Measurements from ENCODE around the gene AEN. TPM values are rescaled to one million over a fixed set of nuclear protein-coding genes. Genes with fewer than 3 reads are reported as not detected.

AEN gene, protein sequence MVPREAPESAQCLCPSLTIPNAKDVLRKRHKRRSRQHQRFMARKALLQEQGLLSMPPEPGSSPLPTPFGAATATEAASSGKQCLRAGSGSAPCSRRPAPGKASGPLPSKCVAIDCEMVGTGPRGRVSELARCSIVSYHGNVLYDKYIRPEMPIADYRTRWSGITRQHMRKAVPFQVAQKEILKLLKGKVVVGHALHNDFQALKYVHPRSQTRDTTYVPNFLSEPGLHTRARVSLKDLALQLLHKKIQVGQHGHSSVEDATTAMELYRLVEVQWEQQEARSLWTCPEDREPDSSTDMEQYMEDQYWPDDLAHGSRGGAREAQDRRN
- polyA plus RNA-seq (2014; cell fraction: cytosol; rRNA removed), result 54.6 and 62.0 TPM in 2 replicates
- 58.0 and 62.1 TPM in 2 replicates for polyA plus RNA-seq (2014; cell fraction: nucleus; rRNA removed)

DNA sequence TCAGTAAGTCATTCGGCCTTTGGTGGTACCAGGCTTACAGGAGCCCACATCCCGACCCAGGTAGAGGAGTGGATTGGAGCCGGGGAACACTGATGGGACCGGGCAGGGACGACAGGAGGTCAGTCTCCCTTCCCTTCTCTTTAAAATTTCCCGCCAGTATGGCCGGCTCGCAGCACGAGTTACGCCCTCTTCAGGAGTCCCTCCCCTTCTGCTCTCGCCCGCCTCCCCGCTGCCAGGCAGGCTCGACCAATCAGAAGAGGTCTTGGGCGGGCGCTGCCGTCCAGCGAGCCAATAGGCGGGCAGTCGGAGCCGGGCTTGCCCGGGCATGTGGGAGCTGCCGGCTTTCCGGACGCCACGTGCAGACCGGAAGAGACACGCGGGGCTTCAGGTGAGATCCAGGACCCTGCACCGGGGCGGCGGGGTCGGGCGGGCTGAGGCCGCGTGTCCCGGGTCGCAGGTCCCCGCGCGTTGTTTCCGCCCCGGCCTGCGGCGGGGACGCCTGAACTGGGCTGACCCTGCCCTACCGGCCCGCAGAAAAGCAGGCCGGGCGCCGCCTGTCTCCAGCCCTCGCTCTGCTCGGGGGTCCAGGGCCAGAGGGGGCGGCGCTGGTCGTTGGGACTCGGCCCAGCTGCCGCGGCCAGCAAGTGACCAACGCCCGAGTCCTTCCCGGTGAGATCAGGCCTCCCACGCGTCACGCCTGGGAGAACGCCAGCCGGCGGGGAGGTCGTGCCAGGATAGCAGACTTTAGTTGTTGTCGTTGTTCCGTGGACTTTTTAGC, at the start of gene AEN:
TSS of gene AEN (plus strand) at position 346 of the 778 bp plus-strand sequence. CDS start 4,870 bp downstream, outside the sequence.
- peak; percentile 97 for DNase-seq (ENCODE audit: low spot score)

GRCh38 chr15:88571852-88572259, 49.3 kb upstream of the AEN start:
- peak; percentile 98 for DNase-seq (ENCODE audit: low spot score)

DNA sequence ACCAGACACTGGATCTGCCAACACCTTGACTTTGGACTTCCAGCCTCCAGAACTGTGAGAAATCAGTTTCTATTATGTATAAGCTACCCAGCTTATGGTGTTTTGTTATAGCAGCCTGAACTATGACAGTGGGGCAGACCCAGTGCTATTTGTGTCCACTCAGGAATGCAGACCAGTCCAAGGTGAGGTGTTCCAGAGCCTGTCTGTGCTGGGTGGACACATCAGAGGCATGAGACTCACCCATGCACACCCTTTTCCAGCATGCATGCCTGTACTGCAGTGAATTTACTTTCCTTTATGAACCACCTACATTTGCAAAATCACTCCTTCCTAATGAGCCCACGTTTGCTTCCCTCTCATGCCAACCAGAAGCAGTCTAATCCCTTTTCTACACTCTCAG, 47.1 kb upstream of the AEN start:
- no peak for DNase-seq (ENCODE audit: low spot score)

DNA sequence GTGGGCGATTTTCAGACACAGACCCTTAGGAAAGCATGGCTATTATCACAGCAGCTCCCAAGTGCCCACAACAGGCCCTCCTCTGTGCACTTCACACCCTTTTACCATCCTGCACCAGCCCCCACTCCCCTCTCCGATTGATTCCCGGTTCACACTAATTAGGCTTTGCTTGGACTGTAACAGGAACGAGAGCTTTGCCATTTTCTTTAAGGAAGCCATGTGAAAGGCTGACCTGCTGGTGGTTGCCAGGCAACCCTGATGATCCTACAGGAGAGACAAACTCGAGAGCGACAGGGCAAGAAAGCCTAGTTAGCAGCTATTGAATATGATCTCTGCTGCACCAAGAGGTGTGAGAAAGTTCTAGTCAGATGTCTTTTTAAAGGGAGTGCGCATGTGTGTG, 46.5 kb upstream of the AEN start:
- DNase-seq (ENCODE audit: low spot score), result no peak

DNA sequence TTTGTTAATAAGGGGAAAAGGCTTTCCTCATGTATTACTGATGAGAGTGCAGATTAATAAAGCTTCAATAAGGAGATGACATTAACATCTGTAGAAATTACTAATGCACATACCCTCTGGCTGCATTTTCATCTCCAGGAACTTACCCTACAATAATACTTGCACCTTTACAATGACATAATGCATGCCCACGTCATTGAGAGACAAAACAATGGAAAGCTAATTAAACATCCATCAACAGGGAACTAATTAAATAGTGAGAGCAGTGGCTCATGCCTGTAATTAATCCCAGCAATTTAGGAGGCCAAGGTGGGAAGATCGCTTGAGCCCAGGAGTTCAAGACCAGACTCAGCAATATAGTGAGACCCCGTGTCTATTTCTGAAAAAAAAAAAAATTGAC, 41.8 kb upstream of the AEN start:
- DNase-seq (ENCODE audit: low spot score), result no peak

GRCh38 chr15:88580532-88580931, 40.6 kb upstream of the AEN start:
- no peak for DNase-seq (ENCODE audit: low spot score)

GRCh38 chr15:88586401-88587162, 34.6 kb upstream of the AEN start:
- peak; percentile 93 for DNase-seq (ENCODE audit: low spot score)

- DNase-seq (ENCODE audit: low spot score), result no peak
Observed at GRCh38 chr15:88590759-88591158, 30.4 kb upstream of the AEN start.

DNA sequence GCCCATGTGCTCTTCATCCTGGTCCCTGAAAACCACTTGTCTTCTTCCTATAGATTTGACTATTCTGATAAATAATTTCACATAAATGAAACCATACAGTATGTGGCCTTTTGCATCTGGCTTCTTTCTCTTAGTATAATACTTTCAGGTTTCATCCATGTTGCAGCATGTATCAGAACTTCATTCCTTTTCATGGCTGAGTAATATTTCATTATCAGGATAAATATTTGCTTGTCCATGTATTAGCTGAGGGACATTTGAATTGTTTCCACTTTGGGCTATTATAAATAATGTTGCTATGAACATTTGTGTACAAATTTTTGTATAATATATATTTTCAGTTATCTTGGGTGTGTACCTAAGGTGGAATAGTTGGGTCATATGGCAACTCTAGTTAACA, 29.8 kb upstream of the AEN start:
- no peak for DNase-seq (ENCODE audit: low spot score)

DNA sequence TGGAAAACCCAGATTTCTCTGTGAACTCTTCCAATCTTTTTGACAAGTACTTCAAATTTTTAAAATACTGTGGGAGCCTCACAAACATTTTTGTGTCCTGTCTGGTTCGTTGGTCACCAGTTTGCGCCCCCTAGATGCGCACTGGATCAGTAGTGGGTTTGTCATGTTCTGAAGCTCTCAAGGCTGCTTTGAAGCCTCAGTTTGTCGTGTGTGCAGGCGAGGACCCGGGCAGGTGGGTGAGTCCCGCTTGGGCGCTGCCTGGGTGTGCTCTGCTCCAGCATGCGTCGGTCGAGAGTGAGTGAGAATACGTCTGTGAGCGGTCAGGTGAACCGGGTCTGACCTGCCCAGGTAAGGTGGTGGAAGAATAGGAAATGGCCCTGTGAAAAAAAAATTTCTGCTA, 17.3 kb upstream of the AEN start:
- DNase-seq (ENCODE audit: low spot score), result peak; percentile 66

DNA sequence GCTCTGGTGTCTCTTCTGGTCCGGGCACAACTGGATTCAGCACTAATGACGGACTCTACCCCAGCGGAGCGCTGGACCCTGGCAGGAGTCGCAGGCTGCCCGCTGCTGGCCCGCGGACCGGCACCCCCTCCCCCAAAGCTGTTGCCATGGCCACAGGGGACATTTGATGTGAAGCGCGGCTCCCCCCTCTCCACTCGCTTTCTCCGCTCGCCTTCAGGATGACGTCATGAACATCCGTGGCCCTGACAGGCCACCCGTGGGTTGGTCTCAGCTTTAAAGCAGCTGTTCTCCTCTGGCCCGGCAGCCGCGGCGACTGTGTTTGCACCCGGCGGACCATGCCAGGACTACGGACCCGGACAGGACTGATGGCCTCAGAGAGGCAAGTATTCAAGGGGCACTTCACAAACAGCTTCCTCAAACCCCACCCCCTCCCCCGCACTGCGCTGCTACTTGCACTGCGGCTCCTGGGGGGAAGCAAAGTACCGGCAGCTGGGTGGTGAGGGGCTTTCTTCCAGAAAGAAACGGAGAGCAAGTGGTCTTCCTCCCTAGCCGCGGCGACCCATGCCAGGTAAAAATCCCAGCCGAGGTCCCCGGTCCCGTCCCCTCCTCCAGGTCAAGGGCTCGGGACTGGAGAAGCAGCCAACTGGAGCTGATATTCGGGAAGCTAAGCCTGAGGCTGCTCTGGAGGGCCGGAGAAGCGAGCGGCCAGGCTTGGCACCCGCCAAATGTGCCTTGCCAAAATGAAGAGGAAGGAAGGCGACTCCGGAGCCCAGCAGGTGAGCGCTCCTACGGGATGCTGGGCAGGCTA, 16.6 kb upstream of the AEN start:
- DNase-seq (ENCODE audit: low spot score), result peak; percentile 84

GRCh38 chr15:88605189-88606069, 15.7 kb upstream of the AEN start:
- peak; percentile 78 for DNase-seq (ENCODE audit: low spot score)

GRCh38 chr15:88606070-88606794, 14.9 kb upstream of the AEN start:
- no peak for DNase-seq (ENCODE audit: low spot score)

DNA sequence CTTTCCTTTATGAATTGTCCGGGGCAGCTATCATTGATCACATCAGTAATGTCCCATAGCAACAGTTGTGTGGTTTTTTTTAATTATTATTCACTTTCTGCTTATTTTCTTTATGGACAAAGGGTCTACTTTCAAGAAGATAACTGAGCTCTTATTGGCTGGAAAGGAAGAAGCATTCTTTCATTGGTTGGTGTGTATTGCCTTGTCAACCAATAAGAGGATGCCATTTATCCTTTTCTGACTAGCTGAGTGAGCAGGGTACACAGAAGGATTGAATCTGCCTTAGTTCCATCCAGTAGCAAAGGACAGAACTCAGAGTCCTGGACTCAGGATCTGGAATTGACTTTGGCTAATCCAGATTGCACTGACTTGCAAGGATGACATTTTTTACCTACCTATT, 13.2 kb upstream of the AEN start:
- peak; percentile 60 for DNase-seq (ENCODE audit: low spot score)

- no peak for DNase-seq (ENCODE audit: low spot score)
Observed at GRCh38 chr15:88608607-88609181, 12.4 kb upstream of the AEN start.

DNA sequence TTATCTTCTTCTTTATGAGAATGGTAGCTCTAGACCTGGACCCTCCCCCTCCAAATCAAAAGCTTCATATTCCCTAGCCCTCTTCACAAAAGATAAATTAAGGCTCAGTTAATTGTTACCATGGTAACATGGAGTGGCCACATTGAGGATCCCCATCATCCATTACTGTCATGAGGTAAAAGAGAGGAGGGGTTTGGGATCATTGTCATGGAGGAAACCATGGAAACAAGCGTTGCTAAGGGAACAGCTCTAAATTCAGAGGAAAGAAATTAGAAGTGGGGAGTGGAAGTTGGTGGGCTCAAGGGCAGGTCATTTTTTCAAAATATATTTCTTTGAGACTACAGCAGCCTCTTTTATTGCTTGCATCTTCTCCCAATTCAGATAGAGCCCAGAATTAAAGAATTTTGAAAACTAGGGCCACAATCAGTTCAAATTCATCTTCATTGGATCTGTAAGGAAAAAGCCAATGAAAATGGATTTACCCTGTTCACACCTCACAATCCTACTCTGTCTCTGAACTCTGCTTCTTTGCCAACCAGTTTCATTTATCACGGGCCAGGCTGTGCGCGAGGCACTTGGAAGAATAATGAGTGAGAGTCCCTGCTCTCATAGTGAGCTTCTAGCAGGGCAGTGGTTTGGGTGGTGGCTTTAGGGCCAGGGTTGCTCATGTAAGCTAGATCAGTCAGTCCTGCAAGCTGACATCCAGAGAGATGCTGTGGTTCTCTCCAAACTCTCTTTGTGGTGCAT, 11.6 kb upstream of the AEN start:
- DNase-seq (ENCODE audit: low spot score), result peak; percentile 51

DNA sequence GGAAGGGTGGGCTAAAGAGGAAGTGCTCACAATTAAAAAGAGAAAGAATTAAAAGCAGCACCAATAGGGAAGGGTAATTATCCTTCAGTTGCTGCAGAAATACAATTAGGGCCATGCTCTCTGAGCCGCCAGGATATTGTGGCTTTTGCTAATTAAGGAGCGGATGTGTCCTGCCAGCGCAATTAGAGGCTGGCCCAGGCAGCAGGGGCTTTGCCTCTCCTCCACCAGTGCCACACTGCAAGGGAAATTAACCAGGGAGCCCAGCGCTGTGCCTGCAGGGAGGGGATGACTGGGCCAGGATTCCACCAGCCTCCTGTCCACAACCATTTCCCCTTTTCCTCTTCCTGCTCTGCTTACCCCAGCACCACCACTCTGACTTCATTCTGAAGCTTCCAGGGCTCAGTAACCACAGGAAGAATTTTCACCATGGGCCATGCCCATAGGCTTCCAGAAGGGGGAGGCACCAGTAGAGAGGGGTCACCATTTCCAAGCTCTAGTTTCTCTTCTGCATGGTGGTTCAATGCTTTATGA, 10.4 kb upstream of the AEN start:
- peak; percentile 22 for DNase-seq (ENCODE audit: low spot score)

DNA sequence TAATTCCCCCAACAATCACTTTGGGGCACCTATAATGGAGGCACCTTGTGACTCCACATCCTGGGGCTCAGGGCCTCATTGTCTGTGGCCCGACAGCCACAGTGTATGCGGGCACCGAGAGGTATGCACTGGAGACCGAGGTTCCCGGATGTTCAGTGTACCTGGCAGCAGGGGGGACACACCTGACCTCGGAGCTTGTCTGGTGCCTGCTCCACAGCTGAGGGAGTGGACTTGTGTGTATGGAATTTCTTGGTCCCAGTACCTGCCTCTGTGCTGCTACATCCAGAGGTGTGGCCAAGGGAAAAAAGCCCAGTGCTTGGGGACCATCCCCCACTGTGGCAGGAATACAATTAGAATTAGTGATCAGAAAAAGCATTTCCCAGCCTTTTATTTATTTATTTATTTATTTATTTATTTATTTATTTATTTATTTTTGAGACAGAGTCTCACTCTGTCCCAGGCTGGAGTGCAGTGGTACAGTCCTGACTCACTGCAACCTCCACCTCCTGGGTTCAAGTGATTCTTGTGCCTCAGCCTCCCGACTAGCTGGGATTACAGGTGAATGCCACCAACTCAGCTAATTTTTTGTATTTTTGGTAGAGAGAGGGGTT, 8.8 kb upstream of the AEN start:
- no peak for DNase-seq (ENCODE audit: low spot score)
